Lower lobe of right lung (tissue), 2 donors: Measurements from ENCODE around the gene PPME1. TPM values are rescaled to one million over a fixed set of nuclear protein-coding genes. Genes with fewer than 3 reads are reported as not detected.

ENCODE experiments used
- ATAC-seq, 2 donors: fragments of 200-7000 bp; cut with Tn5 transposase; one replicate each; pipeline ENCODE4 v1.9.1; 2020 to 2022; ENCODE audit warnings: mild to moderate bottlenecking in 2 of 2, moderate library complexity in 2 of 2
- DNase-seq: peaks from one replicate; pipeline ENCODE4 v3.0.0-alpha.2; 2020
- H3K27ac ChIP-seq: fragments of 200-600 bp; one replicate; pipeline ENCODE4 v1.8.0; 2022
- H3K27me3 ChIP-seq: fragments of 200-600 bp; one replicate; pipeline ENCODE4 v1.8.0; 2022; ENCODE audit warnings: low read depth
- H3K36me3 ChIP-seq: fragments of 200-600 bp; one replicate; pipeline ENCODE4 v1.8.0; 2022; ENCODE audit warnings: mild to moderate bottlenecking
- H3K4me1 ChIP-seq: fragments of 200-600 bp; one replicate; pipeline ENCODE4 v1.8.0; 2022
- H3K4me3 ChIP-seq: fragments of 200-600 bp; one replicate; pipeline ENCODE4 v1.8.0; 2022; ENCODE audit warnings: mild to moderate bottlenecking
- H3K9me3 ChIP-seq: fragments of 200-600 bp; one replicate; pipeline ENCODE4 v1.8.0; 2022
- intact Hi-C: fragments of 100-400 bp; cut with DNase I; formaldehyde crosslinking; loops from one replicate; pipeline ENCODE4 v1.11.0; 2022
- total RNA-seq: library from RNA; stranded (reverse); fragmentation: NEBNext Ultra II Directional; extraction: Animal tissue kit (Norgen Biotek cat#: 25700); gene quantifications from one replicate; pipeline ENCODE4 v1.2.1, GENCODE V29; 2021
- TF ChIP-seq, protein P1 (sequence below): fragments of 200-600 bp; IDR thresholded peaks from one replicate; pipeline ENCODE4 v1.8.0; 2022; ENCODE audit warnings: antibody characterized with exemption, mild to moderate bottlenecking
- donor health status: DM: no; HTN: yes; CAD: no; lungs with severe emphysema.

Gene PPME1
- total RNA-seq, 1 donor from 2014 or later: 29.4 TPM

DNA sequence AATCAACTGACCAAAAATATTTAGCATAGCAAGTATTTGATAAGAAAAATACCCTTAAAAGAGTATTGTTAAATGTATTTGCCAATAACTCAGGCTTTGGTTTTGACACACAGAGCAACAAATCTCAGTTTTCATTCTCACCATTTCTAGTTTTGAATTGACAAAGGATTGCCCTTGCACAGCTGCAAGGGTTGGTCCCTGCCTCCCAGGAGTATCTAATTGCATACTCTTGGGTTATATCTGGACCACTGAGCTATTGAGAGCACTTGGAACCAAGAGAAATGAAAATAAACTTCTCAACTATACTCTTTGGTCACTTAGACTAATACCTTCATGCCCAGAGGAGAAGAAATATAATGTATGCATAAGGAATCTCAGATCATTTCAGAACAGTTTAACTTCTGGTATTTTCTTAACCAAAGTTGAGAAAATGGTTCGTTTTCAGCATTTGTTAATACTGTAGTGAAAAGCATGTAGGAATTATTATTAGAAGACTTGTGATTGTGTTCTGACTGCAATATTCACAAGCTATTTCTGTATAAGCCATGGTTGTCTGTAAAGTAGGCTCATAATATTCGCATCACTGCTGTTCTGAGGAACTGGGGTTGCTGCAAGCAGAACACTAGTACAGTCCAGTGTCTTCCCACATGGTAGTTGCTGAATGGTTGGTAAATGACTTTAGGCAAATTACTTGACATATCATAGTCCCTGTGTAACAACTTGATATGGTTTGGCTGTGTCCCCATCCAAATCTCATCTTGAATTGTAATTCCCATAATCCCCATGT is 8.2 kb upstream of the PPME1 start:
- ATAC-seq: no peak
- Histone ChIP-seq H3K27ac (no peak overlapping the region), H3K36me3 (peaks cover 46% of the 10 kb centered on the region), H3K9me3 (no peaks in the 10 kb centered on the region), H3K27me3 (no peaks in the 10 kb centered on the region), H3K4me3 (no peak overlapping the region), H3K4me1 (no peaks in the 10 kb centered on the region)
- intact Hi-C loops: no loop called here
- TF ChIP-seq, protein P1, sequence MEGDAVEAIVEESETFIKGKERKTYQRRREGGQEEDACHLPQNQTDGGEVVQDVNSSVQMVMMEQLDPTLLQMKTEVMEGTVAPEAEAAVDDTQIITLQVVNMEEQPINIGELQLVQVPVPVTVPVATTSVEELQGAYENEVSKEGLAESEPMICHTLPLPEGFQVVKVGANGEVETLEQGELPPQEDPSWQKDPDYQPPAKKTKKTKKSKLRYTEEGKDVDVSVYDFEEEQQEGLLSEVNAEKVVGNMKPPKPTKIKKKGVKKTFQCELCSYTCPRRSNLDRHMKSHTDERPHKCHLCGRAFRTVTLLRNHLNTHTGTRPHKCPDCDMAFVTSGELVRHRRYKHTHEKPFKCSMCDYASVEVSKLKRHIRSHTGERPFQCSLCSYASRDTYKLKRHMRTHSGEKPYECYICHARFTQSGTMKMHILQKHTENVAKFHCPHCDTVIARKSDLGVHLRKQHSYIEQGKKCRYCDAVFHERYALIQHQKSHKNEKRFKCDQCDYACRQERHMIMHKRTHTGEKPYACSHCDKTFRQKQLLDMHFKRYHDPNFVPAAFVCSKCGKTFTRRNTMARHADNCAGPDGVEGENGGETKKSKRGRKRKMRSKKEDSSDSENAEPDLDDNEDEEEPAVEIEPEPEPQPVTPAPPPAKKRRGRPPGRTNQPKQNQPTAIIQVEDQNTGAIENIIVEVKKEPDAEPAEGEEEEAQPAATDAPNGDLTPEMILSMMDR: no peak
- DNase-seq: no peak

DNA sequence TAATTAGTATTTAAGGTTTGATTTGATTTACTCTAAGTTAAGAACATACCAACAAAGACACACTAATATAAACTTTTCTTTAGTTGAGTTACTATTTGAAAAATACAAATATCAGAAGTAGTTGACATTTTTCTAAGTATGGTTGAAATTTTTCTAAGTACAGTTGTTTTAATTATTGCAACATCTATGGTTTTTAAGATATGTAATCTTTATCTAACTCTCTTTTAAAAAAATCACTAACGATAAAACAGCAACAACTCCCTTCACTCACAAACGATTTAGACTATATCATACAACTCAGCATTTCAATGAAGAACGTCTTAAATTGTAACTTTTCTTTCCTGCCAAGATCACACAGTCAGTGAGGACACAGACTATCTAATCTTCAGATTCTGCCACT is 2.3 kb upstream of the PPME1 start:
- Histone ChIP-seq H3K9me3 (no peaks in the 10 kb centered on the region), H3K27ac (no peak overlapping the region), H3K4me3 (no peak overlapping the region), H3K36me3 (peaks cover 46% of the 10 kb centered on the region), H3K27me3 (no peaks in the 10 kb centered on the region), H3K4me1 (peaks cover 38% of the 10 kb centered on the region)
- ATAC-seq: no peak
- intact Hi-C loops: no loop called here
- no peak for DNase-seq
- TF ChIP-seq, protein P1: no peak

DNA sequence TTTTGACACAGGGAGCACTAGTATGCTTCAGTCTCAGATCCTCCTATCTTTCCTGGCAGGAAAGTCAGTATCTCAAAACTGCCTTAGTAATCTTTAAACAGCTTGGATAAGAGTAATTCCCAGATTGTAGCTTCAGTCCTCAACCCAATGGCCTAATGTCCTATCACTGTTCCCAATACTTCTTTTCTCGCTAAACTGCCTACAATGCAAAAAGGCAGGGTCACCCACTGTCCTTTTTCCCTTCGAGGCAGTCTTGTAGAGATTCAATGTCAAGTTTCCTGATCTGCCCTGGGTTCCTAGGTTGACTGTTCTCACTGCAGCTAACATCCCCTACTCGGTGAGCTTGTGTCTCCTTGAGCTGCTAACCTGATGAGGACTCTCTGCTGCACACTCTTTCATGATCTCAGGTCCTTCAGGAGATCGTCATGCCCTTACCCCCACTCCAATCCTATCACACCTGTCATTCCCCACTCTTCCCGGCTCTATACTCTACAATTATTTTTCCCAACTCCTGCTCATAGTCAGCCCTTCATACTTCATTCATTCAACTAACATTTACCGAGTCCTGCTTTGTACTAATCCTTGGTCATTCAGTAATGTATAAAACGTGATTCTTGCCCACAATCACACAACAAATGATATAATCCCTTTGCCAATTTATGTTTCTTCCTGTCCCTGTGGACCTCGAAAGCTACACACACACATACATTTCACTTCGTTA is 1.2 kb upstream of the PPME1 start:
- TF ChIP-seq, protein P1: no peak
- ATAC-seq (no peak), DNase-seq (no peak)
- Histone ChIP-seq H3K27ac (peak overlapping the region; percentile 87), H3K36me3 (peaks cover 36% of the 10 kb centered on the region), H3K4me1 (peaks cover 43% of the 10 kb centered on the region), H3K9me3 (no peaks in the 10 kb centered on the region), H3K4me3 (peak overlapping the region; percentile 72), H3K27me3 (no peaks in the 10 kb centered on the region)
- intact Hi-C loops: no loop called here

DNA sequence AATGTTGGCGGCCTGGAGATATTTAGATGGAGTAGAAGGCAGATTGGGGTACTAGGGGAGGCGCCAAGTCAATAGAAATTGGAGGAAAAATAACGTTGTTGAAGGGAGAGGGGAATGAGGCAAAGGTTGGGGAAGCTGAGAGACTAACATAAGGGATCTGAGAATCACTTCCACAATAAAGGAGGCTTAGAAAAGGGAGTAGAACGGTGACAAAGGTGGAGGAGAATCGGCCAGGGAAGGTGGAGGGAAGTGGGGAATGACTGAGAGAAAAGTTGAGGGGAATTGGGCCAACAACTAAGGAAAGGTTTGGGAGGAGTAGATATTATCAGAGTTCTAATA is 510 bp downstream of the PPME1 start:
- no peak for ATAC-seq
- TF ChIP-seq, protein P1: no peak
- peak overlapping the region; percentile 72 for H3K4me3 ChIP-seq
- H3K9me3 ChIP-seq: no peaks in the 10 kb centered on the region
- intact Hi-C loops: no loop called here
- H3K27ac ChIP-seq: peak overlapping the region; percentile 87
- H3K36me3 ChIP-seq: peaks cover 19% of the 10 kb centered on the region
- peaks cover 43% of the 10 kb centered on the region for H3K4me1 ChIP-seq
- H3K27me3 ChIP-seq: no peaks in the 10 kb centered on the region
- DNase-seq: no peak

DNA sequence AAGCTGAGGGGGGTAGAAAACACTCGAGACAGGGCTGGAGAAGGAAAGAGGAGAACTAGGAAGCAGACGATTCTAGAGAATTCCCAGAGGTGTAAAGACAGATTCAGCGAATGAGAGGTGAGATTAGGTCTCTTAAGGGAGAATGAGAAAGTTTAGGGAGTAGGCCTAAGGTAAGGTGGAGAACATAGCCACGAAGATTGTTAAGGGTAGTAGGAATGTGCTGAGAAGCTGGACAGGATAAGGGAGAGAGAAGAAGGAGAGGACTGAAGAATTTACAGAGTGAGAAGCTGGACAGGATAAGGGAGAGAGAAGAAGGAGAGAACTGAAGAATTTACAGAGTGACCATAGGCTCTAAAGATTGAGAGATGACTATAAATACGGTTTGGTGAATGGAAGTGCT is 908 bp downstream of the PPME1 start:
- intact Hi-C loops: no loop called here
- H3K36me3 ChIP-seq: peaks cover 15% of the 10 kb centered on the region
- ATAC-seq: peak in 1 of 2 donors; percentile 1
- peak overlapping the region; percentile 87 for H3K27ac ChIP-seq
- H3K4me1 ChIP-seq: peaks cover 43% of the 10 kb centered on the region
- DNase-seq: no peak
- no peaks in the 10 kb centered on the region for H3K9me3 ChIP-seq
- peak overlapping the region; percentile 72 for H3K4me3 ChIP-seq
- H3K27me3 ChIP-seq: no peaks in the 10 kb centered on the region
- TF ChIP-seq, protein P1: no peak
